OCI-LY1 (cell line): Measurements from ENCODE around the gene CNOT3.

Experiments
- H2AFZ ChIP-seq: fragments of 200-600 bp; sonication (generic), shearing (Covaris generic); 2 replicates; pipeline ENCODE4 v1.6.0; 2014; ENCODE audit warnings: antibody characterized with exemption, mild to moderate bottlenecking, low read length
- H3F3A ChIP-seq: fragments of 200-600 bp; sonication (generic), shearing (Covaris generic); 2 replicates; pipeline ENCODE4 v1.6.0; 2014; ENCODE audit warnings: mild to moderate bottlenecking, antibody characterized with exemption, low read length, moderate library complexity; ENCODE audit not compliant: insufficient read depth
- H3K27ac ChIP-seq: fragments of 200-600 bp; sonication (generic); 2 replicates; pipeline ENCODE4 v1.5.1; 2014; ENCODE audit warnings: low read length, mixed run types, mild to moderate bottlenecking, low read depth; ENCODE audit not compliant: poor library complexity, severe bottlenecking
- H3K27me3 ChIP-seq: fragments of 200-600 bp; sonication (generic); 2 replicates; pipeline ENCODE4 v1.6.0; 2014; ENCODE audit warnings: antibody characterized with exemption, mild to moderate bottlenecking, low read length, moderate library complexity; ENCODE audit not compliant: insufficient read depth
- H3K36me3 ChIP-seq: fragments of 200-600 bp; sonication (generic); 2 replicates; pipeline ENCODE4 v1.6.1; 2014; ENCODE audit warnings: mild to moderate bottlenecking, antibody characterized with exemption, low read length, moderate library complexity, mixed read lengths; ENCODE audit not compliant: insufficient read depth
- H3K4me1 ChIP-seq: fragments of 200-600 bp; sonication (generic); 2 replicates; pipeline ENCODE4 v1.5.1; 2014; ENCODE audit warnings: mild to moderate bottlenecking, low read length, moderate library complexity; ENCODE audit not compliant: insufficient read depth, severe bottlenecking
- H3K4me2 ChIP-seq: fragments of 200-600 bp; sonication (generic), shearing (Covaris generic); 2 replicates; pipeline ENCODE4 v1.6.1; 2014; ENCODE audit warnings: low read length
- H3K4me3 ChIP-seq: fragments of 200-600 bp; sonication (generic); 2 replicates; pipeline ENCODE4 v1.5.1; 2014; ENCODE audit warnings: low read length, low read depth, mild to moderate bottlenecking, mixed read lengths; ENCODE audit not compliant: poor library complexity, severe bottlenecking
- H3K79me2 ChIP-seq: fragments of 200-600 bp; shearing (Covaris generic); 2 replicates; pipeline ENCODE4 v1.6.1; 2016; ENCODE audit warnings: mixed run types, low read length, mixed read lengths; ENCODE audit not compliant: insufficient read depth
- H3K9ac ChIP-seq: fragments of 200-600 bp; sonication (generic), shearing (Covaris generic); 2 replicates; pipeline ENCODE4 v1.6.1; 2014; ENCODE audit warnings: mild to moderate bottlenecking, low read length, mixed read lengths
- H3K9me2 ChIP-seq: fragments of 200-600 bp; sonication (generic), shearing (Covaris generic); 2 replicates; pipeline ENCODE4 v1.6.1; 2014; ENCODE audit warnings: low read depth, mild to moderate bottlenecking, low read length, mixed read lengths
- H3K9me3 ChIP-seq: fragments of 200-600 bp; shearing (Covaris generic); 2 replicates; pipeline ENCODE4 v1.6.1; 2014; ENCODE audit warnings: low read length, mixed read lengths
- H4K20me1 ChIP-seq: fragments of 200-600 bp; sonication (generic), shearing (Covaris generic); 2 replicates; pipeline ENCODE4 v1.6.0; 2016; ENCODE audit warnings: mild to moderate bottlenecking, low read length; ENCODE audit not compliant: insufficient read depth
- CTCF ChIP-seq: fragments of 200-600 bp; sonication (generic), shearing (Covaris generic); IDR thresholded peaks from 2 replicates; pipeline ENCODE4 v1.5.1; 2017; ENCODE audit warnings: mild to moderate bottlenecking, antibody characterized with exemption, low read length, moderate library complexity, mixed read lengths
- EZH2 ChIP-seq: fragments of 200-600 bp; sonication (generic), shearing (Covaris generic); IDR thresholded peaks from 2 replicates; pipeline ENCODE4 v1.8.0; 2017; ENCODE audit warnings: borderline replicate concordance, mixed run types, mild to moderate bottlenecking, antibody characterized with exemption, low read length, moderate library complexity, mixed read lengths

The CNOT3 gene

DNA sequence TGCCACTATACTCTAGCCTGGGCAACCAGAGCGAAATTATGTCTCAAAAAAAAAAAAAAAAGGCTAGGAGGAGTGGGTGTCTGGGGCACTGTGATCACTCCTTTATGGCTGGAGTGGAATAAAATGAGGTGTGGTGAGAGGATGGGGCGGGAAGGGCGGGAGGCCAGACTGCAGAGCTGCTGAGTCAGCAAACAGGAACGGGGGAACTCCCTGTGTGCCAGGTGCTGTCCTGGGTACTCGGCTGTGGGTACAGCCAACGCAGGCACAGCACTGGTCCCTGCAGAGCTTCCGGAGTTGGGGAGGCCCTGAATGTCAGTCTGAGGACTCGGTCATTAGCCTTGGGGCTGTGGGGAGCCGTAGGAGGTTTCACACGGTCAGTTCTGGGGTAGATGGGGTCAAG lies 16.3 kb upstream of the CNOT3 start:
- Histone ChIP-seq H3K4me3 (no peak overlapping the region), H2AFZ (no peak overlapping the region), H3K27me3 (no peaks in the 10 kb centered on the region), H3K9me2 (no peaks in the 10 kb centered on the region), H3K36me3 (peaks cover 75% of the 10 kb centered on the region), H4K20me1 (no peaks in the 10 kb centered on the region), H3K79me2 (peaks cover 7% of the 10 kb centered on the region), H3F3A (no peaks in the 10 kb centered on the region), H3K27ac (no peak overlapping the region), H3K4me2 (no peak overlapping the region), H3K9ac (no peak overlapping the region), H3K4me1 (peaks cover 9% of the 10 kb centered on the region), H3K9me3 (no peaks in the 10 kb centered on the region)
- TF ChIP-seq EZH2 (no peak), CTCF (no peak)

DNA sequence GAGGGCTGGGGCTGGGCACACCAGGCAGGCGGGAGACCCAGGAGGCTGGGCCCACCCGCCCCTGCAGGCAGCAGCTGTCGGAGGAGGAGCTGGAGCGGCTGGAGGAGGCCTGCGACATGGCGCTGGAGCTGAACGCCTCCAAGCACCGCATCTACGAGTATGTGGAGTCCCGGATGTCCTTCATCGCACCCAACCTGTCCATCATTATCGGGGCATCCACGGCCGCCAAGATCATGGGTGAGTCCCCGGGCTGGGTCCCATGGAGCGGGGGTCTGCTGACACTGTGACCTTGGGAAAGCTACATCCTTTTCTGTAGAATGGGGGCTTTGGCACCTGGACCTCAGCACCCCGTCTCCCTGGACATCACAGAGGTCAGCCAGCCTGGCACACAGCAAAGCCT lies 13.9 kb upstream of the CNOT3 start:
- no peaks in the 10 kb centered on the region for H3K79me2 ChIP-seq
- H3K27me3 ChIP-seq = no peaks in the 10 kb centered on the region
- H3K27ac ChIP-seq = no peak overlapping the region
- H3K4me1 ChIP-seq = no peaks in the 10 kb centered on the region
- H3K9me3 ChIP-seq = no peaks in the 10 kb centered on the region
- no peaks in the 10 kb centered on the region for H3F3A ChIP-seq
- no peak overlapping the region for H3K4me3 ChIP-seq
- H3K4me2 ChIP-seq = no peak overlapping the region
- no peaks in the 10 kb centered on the region for H4K20me1 ChIP-seq
- H3K36me3 ChIP-seq = peaks cover 84% of the 10 kb centered on the region
- no peaks in the 10 kb centered on the region for H3K9me2 ChIP-seq
- H2AFZ ChIP-seq = no peak overlapping the region
- no peak for TF ChIP-seq CTCF
- TF ChIP-seq EZH2 = no peak
- H3K9ac ChIP-seq = no peak overlapping the region

- peaks cover 87% of the 10 kb centered on the region for H3K36me3 ChIP-seq
- H3K27me3 ChIP-seq = no peaks in the 10 kb centered on the region
- H2AFZ ChIP-seq = no peak overlapping the region
- H3K4me2 ChIP-seq = no peak overlapping the region
- H3K79me2 ChIP-seq = no peaks in the 10 kb centered on the region
- no peak overlapping the region for H3K9ac ChIP-seq
- no peak for TF ChIP-seq CTCF
- TF ChIP-seq EZH2 = no peak
- H3K4me1 ChIP-seq = no peaks in the 10 kb centered on the region
- H4K20me1 ChIP-seq = no peaks in the 10 kb centered on the region
- no peaks in the 10 kb centered on the region for H3K9me2 ChIP-seq
- no peaks in the 10 kb centered on the region for H3F3A ChIP-seq
- no peaks in the 10 kb centered on the region for H3K9me3 ChIP-seq
- no peak overlapping the region for H3K4me3 ChIP-seq
- no peak overlapping the region for H3K27ac ChIP-seq
Measured at GRCh38 chr19:54124393-54124792, 13.2 kb upstream of the CNOT3 start.
